HG02938 (cell line): Measurements from ENCODE around the gene ARHGEF4.

Experiments
- ATAC-seq: cut with Tn5 transposase; IDR thresholded peaks from one replicate; pipeline ENCODE4 v1.9.1; 2021; ENCODE audit warnings: mild to moderate bottlenecking, moderate library complexity; ENCODE audit not compliant: unreplicated experiment

Gene ARHGEF4

DNA sequence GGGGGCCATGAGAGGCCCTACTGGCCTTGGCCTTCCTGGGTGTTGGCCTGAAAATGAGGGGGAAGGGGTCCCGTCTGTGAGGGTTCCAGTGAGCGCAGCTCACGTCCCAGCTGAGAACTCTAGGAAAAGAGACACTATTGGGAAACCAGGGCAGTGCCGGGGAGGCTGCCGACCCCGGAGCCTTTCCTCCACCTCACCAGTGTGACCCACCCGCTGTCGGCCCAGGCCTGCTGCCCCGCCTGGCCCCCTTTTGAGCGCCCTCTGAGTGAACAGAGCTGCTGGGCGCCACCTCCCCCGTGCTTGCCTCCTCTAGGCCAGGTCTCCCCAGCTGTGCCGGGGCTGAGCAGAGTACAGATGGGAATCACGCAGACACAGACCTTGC is 17.5 kb upstream of the ARHGEF4 start:
- ATAC-seq = no peak

DNA sequence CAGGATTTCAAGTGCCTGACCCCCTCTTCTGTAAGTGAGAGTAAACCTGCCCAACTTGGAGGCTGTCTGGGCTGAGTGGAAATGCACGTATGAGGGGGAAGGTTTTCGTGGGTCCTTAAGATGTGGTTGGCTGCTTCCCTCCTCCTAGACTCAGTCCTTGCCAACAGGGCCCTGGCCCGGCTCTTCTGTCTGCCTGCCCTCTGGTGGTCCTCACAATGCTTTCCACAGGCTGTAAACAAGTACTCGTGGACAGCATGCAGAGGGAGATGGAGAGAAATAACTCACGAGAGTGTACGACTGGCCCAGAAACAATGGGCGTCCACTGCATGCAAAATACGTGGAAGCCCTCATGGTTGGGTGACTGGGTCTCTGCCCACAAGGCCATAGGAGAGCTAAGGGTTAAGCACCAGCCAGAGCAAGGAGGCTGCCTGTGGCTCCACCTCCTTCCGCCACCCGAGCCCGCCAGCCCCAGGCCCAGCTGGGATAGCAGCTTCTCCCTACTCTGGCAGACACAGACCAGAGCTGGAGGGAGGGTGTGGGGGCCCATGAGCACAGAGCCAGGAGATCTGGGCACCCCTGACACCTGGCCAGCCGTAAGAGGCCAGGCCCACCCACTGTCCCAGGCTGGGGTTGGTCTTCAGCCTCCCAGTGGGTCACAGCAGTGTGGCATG is 17.0 kb upstream of the ARHGEF4 start:
- ATAC-seq = no peak

DNA sequence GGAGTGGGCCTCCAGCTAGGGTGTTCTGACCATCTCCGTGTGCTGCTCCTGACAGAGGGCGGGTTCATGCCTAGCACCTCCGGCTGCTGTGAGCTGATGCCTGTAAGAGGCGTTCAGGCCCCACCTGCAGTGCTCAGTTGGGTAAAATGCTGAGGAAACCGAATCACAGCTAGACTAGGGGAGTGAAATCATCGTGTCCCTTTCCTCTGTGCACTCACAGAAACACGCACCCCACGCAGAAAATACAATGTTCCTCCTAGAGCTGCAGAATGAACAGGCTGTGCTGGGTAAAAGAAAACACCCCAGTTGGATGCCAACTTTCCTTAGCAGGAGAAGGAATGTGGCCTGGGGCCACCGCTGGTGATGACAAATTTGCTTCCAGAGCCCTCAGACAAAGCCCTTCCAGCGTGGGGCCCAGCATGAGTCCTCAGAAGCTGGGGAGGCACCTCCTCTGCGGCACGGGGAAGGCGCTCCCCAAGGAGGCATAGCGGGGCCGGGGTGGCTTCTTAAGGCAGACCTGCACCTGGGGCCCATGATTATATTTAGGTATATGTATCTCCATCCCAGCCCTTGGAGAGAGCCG is 16.3 kb upstream of the ARHGEF4 start:
- no peak for ATAC-seq

DNA sequence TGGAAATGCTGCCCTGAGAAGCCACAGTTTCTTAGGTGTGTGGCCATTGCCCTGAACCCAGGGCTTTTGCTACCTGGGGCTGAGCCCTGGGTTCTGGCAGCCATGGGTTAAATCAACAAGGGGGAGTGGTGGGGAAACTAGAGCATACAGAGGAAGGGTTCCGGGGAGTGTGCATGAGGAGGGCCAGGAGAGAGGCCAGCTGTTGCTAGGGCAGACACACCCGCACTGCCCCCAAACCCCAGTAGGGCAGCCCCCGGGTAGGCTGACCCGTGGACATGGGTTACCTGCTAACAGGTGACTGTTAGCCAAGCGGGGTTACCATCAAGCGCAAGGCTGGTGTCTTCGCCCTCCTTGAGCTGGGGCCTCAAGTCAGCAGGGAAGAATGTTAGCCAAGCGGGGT is 14.8 kb upstream of the ARHGEF4 start:
- ATAC-seq = no peak

DNA sequence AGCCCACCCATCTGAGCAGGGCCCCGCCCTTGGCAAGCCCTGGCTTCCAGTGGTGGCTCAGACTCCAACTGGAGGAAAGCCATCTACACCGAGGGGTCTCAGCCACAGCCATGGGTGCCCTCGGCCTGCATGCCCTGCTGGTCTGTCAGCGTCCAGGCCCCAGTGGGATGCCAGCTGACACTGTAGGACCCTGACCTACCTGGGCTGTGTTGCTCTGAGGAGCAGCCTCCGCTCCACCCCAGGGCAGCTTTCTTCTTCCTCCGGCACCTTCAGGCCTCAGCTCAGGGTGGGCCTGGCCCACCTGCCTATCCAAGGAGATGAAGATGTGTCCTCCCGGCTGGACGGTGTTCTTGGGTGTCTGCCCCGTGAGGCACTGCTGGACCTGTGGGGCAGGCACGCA is 13.9 kb upstream of the ARHGEF4 start:
- no peak for ATAC-seq

DNA sequence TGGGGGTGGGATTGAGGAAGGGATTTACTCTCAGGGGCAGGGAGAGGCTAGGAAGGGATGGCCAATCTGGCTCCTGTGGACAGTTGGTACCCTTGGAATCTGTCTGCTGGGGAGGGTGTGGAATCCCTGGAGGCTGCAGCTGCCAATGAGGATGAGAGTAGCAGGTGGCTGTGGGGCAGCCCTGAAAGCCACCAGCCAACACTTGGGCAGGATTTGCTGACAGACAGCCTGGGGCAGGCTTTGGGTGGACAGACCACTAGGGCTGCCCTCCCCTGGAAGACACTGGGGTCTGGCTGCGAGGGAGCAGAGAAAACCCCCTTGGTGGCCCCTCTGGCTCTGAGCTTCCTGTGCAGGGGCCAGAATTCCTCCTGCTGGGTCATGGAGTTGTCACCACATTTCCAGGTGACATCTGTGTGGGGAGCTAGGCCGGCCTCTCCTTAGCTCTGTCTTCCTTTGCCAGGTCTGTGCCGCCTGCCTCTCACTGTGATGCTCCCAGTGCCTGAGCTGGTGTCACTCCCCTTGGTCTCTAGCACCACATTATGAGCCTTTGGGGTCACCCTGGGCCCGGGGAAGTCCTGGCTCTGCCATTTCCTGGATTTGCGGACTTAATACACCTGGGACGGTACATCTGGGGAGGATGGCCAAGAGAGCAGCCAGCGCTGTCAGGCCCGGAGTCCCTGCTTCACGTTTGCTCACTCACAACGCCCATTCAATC is 13.4 kb upstream of the ARHGEF4 start:
- ATAC-seq = no peak

DNA sequence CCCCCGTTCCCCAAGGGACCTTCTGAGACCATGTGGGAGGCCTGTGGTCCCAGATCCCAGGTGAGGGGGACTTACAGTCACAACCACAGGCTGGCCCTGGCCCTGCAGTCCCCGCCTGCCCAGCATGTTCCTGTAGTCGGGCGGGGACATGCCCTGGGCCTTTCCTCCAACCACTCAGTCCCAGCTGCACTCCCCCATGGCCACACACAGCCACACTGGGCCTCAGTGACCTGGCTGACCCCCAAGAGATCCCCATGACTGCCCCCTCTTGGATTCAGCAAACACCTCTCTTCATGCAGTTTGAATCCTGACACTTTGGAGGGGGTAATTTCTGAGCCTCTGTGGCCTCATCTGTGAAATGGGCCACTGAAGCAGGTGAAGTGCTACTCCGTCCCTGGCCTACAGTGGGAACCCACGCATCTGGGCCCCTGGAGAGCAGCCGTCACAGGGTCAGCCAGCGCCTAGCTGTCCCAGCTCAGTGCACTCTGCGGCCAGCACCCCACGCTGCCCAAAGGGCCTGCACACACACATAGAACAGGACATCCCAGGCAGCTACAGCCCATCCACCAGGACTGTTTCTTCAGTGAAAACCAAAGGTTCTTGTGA is 12.7 kb upstream of the ARHGEF4 start:
- peak; percentile 42 for ATAC-seq

DNA sequence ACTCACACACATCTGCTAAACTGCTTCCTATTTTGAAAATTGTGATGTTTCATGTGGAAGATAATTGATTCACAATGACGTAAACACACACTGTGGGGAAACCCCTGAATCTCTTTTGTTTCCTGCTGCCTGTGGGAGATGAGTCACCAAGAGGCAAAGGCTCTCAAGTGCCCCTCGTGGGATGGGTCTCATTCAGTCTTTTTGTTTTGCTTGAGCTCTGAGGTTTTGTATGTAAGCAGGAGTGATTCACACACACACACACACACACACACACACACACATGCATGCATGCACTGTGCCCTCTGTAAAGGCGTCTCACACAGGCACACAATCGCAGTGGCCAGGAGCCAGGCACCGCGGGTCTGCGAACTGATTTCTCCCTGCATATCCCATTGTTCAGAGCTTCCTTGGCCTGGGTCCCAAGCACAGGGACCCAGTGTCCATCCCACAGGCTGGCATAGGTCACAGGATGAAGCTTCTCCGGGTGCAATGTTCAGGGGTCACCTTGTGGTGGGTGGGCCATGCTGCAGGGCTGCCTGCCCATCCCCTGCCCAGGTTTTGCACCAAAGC is 12.1 kb upstream of the ARHGEF4 start:
- peak; percentile 90 for ATAC-seq

DNA sequence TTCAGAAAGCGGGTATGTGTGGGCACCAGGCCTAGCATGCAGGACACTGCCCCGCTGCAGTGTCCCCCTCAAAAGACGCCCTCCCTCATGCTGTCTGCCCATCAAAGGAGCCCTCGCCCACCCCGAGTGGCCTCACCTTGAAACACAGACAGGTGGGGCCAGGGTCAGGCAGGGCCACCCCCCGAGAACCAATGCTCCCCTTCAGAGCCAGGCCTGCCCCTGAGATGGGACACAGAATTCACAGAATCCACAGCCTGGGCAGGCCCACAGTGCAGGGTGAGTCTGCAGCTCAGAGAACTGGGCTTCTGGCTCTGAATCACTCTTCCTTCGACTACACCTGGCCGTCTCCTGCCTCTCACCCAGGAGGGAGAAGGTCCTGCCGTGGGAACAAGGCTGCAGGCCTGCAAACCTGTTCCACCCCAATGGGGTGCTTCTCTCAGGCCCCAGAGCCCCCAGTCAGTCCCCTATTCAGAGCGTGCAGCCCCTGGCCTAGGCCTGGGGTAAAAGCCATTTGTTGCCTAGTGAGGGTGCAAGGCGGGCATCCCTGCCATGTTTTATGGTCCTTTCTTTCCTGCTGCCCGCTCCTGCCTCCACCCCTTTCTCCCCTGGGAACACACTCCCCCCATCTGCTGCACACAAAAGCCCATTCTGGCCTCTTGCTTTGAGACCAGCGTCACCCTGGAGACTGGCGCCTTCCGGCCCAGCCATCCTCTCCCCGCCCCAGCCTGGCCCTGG is 11.3 kb upstream of the ARHGEF4 start:
- ATAC-seq = no peak

DNA sequence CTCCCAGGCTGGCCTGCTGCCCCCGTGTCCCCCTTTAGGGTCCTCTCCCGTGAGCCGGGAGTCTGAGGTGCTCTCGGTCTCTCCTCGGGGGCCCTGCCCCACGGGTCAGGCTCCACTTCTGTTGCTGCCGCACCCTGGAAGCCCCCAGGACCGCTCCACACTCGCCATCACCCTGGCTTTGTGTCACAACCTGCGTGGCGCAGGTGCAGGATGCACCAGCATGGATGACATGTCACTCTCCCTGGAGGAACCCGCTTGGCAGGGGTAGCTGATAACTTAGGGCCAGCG is 10.8 kb upstream of the ARHGEF4 start:
- ATAC-seq = no peak

DNA sequence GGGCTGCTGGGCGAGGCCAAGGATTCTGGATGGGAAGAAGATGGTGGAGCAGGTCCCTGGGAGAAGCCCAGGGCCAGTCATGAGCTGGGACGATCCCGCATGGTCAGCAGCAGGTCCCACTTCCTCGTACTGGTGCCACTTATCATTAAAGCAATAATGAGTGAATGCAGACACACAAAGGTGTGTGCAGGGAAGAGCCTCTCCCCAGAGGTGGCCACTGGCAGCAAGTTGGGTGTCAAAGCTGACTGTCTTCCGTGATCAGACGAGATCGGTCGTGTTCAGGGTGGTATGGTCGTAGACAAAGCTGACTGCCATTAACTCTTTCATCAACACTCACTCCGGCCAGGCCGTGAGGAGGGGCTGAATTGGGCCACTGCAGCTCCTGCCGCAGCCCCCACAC is 10.3 kb upstream of the ARHGEF4 start:
- no peak for ATAC-seq

DNA sequence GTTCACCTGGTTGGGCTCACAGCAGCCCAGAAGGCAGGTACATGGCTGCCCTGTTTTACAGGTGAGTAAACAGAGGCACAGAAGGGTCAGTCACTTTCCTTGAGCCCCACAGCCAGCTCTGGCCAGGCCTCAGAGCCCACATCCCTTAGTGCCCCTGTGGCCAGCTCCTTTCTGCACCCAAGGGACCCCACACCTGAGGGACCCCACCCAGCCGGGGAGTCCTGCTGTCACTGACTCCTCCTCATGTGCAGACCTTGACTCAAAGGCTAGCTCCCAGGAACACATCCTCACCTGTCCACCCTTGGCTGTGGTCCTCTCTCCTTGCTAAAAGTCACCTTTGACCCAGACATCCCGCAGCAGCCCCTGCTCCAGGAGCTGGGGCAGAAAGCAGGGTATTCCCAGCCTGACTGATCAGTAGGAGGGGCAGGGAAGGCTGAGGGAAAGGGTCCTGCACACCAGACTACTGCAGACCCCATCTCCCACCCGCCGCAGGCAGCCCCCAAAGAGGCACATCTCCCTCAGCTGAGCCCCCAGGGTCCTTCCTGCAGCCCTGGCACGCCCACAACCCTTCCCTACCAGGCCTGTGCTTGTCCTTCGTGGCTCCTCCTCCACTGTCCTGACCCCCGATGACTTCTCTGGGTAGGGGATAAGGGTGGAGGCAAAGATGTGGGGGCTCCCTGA is 9.8 kb upstream of the ARHGEF4 start:
- ATAC-seq = no peak

DNA sequence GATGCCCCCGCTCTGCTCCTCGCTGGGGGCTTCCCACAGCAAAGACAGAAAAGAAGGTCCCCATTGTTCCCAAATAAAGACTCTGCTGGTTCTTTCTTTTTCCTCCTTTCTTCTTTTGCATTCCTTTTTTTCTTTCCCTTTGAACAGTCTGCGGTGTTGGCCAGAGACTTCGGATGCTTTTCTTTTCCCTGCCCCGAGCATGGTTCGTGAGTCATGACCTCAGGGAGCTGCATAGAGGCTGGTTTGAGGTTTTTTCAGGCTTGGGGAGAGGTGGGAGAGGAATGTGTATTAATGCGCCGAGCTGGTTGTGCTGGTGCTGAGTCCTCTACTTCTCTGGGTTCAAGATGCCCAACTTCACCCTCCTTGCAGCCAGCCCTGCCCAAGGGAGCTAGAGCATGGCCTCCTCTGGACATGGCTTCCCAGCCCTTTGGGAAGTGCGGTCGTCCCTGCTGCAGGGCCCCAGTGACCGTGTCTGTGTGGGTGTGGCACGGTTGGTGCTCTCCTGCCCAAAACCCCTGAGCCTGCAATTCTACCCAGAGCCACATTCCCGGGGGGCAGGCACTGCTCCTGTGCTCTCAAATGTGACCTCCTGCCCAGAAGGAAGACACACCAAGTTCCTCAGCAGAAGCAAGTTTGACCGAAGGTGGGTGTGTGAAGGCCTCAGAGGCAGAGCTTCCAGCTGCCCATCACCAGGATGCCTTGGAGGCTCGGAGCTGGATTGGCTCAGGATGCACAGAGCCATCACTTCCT is 9.0 kb upstream of the ARHGEF4 start:
- no peak for ATAC-seq

DNA sequence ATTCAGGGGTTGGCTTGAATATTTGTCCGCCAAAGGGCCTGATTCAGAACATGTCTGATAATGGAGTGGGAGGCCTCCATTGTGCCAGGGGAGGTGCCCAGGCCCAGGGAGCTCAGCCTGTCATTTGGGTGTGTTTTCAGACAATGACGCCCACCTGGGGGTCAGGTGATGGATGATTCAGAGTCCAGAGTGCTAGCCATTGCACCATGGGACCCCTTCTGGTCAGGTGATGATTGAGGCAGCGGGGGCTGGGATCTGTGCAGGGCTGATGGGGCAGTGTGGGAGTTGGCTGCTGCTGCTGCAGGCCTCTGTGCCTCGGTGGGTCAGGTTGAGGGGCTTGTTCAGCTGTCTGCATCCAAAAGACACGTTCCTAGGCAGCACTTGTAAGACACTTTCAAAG is 8.3 kb upstream of the ARHGEF4 start:
- ATAC-seq = no peak

DNA sequence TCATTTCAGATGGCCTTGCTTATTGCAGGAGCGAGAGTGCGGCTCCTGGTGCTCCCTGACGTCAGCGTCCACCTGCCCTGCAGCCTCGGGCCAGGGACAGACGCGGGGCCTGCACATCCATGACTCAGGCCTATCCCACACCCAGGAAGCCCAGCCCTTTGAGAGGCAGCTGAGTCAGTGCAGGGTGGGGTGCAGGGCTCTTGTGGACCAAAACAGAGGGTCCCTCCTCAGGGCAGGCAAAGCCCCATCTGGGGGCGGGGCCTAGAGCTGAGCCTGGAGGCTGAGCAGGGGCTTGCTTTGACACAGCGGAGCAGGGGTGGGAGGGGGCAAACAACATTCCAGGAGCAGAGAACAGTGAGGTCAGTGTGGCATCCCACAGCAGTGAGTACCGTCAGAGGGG is 7.7 kb upstream of the ARHGEF4 start:
- no peak for ATAC-seq

DNA sequence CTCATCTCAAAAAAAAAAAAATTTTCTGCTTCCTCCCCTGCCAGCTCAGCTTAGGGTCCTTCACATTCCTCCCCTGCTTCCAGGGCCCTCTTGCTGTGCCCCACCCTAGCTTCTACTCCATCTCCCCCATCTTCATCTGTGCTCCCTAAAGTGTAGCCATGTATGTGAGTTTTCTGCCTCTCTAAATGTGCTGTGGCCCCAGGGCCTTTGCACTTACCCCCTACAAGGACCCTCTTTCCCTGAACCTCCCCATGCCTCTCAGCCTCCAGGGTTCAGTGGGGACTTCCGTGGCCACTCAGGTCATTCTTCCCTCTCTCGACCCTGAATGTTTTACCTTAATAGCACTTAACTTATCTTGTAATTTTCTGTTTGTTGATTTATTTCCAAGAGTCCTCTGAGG is 6.2 kb upstream of the ARHGEF4 start:
- ATAC-seq = no peak

DNA sequence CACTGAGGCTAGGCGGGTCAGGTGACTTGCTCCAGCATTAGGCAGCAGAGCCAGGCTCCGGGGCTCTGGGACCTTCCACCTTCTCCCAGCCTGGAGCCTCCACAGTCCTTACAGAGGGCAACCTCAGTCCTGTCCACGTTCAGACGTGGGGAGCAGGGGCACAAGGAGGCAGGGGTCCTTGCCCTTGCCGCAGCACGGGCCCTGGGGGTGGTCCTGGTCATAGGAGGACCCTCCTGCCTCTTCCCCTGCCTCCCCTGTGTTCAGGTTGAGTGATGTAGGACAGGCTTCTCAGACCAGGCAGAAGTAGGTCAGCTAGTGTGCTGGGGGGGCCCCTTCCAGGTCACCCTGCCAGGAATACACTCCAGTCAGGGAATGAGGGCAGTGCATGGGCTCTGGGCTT is 5.4 kb upstream of the ARHGEF4 start:
- ATAC-seq = no peak

DNA sequence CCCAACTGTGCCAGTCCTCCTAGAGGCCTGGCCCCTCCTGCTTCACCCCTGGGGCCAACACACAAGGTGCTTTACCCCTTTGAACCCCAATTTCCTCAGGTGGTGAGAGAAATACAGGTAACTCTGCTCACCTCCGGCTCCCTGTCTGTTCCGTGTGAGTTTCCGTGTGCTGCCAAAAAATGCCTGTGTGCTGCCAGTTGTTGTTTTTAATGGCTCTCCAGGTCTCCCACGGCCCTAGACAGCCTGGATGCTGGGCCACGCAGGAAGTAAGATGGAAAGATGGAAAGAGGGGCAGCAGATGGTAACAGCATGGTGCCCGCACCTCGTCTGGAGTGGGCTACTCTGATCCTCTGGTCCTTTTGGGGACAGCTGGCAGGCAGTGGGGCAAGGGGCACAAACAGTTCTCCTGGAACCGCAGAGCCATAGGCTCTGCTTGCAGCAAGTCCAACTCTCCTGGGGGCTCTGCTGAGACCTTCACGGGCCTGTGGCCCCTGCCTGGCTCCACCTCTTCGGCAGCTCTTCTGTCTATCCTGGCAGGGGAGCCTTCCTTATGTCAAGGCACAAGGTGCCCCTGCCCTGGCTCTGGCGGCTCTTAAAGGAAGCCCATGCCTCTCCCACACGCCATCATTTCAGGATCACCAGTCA is 4.3 kb upstream of the ARHGEF4 start:
- no peak for ATAC-seq

DNA sequence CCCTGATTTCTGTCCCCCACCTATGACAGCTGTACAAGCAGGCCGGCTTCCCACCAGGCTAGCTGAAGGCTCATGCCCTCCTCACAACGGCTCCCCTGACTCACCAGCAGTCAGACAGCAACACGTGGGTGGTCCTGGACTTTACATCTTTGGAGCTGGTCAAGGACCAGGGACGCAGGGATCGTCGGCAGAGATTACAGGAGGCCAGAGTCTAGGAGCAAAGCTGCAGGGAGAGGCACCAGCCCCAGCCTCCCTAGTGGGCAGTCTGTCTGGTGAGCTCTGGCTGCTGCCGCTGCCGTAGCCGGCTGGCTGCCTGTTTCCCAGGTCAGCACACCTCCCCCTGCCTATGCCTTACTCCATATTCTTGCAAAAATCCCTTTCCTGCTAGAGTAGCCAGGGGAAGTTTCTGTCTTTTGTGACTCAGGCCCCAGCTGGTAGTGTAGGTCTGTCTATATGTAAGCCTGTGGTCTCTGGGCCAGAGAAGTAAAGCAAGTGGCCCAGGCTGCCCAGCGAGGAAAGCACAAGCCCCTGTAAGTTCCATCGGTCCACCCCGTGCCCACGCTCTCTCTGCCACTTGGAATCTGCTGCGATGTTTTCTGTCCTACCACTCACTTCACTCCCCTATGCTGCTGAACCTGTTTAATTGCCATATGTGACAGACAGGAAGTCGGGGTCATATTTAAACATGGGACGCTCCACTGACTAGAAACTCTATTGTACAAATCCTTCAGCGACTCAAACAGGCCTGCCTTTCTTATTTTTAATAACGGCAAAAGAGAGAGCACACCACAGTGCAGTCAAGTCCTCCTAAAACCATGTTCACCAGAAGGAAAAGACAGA is 2.4 kb upstream of the ARHGEF4 start:
- no peak for ATAC-seq
